CD8-positive, alpha-beta memory T cell (primary cell): Measurements from ENCODE around the gene ATXN7. TPM values are rescaled to one million over a fixed set of nuclear protein-coding genes. Genes with fewer than 3 reads are reported as not detected.

Source experiments
- CTCF ChIA-PET: fragments of 350-600 bp; sonication (Branson Sonifier 250); formaldehyde crosslinking; loops from one replicate; lab custom pipeline; 2021; ENCODE audit warnings: antibody characterized with exemption; lab: Charles Lee
- POLR2A ChIA-PET: fragments of 350-600 bp; sonication (Branson Sonifier 250); formaldehyde crosslinking; loops from one replicate; lab custom pipeline; 2021; ENCODE audit warnings: antibody characterized with exemption; lab: Charles Lee
- DNase-seq, 5 donors: peaks; one replicate each; pipeline versions ENCODE4 v3.0.0 to v3.0.0-alpha.2; 2020 to 2022; ENCODE audit warnings: mixed read lengths in 1 of 5
- H3K27ac ChIP-seq: one replicate; pipeline ENCODE4 v1.7.0; 2013; ENCODE audit warnings: low read depth, mild to moderate bottlenecking, low read length, moderate library complexity
- H3K27me3 ChIP-seq: 2 replicates; pipeline ENCODE4 v1.7.0; 2013; ENCODE audit warnings: low read length, mild to moderate bottlenecking; ENCODE audit not compliant: insufficient read depth, poor library complexity, severe bottlenecking
- H3K36me3 ChIP-seq: 2 replicates; pipeline ENCODE4 v1.7.0; 2013; ENCODE audit warnings: mild to moderate bottlenecking, low read length, moderate library complexity; ENCODE audit not compliant: insufficient read depth
- H3K4me1 ChIP-seq: 2 replicates; pipeline ENCODE4 v1.7.0; 2013; ENCODE audit warnings: mild to moderate bottlenecking, low read length, moderate library complexity; ENCODE audit not compliant: insufficient read depth
- H3K4me3 ChIP-seq: 2 replicates; pipeline ENCODE4 v1.7.0; 2013; ENCODE audit warnings: mild to moderate bottlenecking, low read length
- H3K9me3 ChIP-seq: 2 replicates; pipeline ENCODE4 v1.7.0; 2013; ENCODE audit warnings: mild to moderate bottlenecking, low read length
- H3K27ac Mint-ChIP-seq, 8 donors: one replicate each; pipeline ENCODE4 v1.8.0; 2020 to 2021; ENCODE audit warnings: mixed read lengths in 8 of 8, mild to moderate bottlenecking in 6 of 8, inconsistent platforms in 3 of 8, moderate library complexity in 3 of 8
- H3K27me3 Mint-ChIP-seq, 2 donors: one replicate each; pipeline ENCODE4 v1.8.0; 2020 to 2021; ENCODE audit warnings: mixed read lengths in 2 of 2, mild to moderate bottlenecking in 1 of 2, moderate library complexity in 1 of 2
- H3K36me3 Mint-ChIP-seq, 3 donors: one replicate each; pipeline ENCODE4 v1.8.0; 2020 to 2021; ENCODE audit warnings: mixed read lengths in 3 of 3, inconsistent platforms in 1 of 3, mild to moderate bottlenecking in 1 of 3
- H3K4me1 Mint-ChIP-seq, 3 donors: one replicate each; pipeline ENCODE4 v1.8.0; 2020 to 2021; ENCODE audit warnings: mixed read lengths in 3 of 3, inconsistent platforms in 1 of 3, mild to moderate bottlenecking in 1 of 3
- H3K4me3 Mint-ChIP-seq, 7 donors: one replicate each; pipeline ENCODE4 v1.8.0; 2020 to 2021; ENCODE audit warnings: mixed read lengths in 7 of 7, mild to moderate bottlenecking in 6 of 7, moderate library complexity in 4 of 7, inconsistent platforms in 2 of 7
- H3K9me3 Mint-ChIP-seq, 5 donors: one replicate each; pipeline ENCODE4 v1.8.0; 2020 to 2022; ENCODE audit warnings: mixed read lengths in 5 of 5, mild to moderate bottlenecking in 3 of 5, moderate library complexity in 2 of 5, inconsistent platforms in 1 of 5
- polyA plus RNA-seq: library from polyadenylated mRNA; unstranded; fragments of 300-500 nt; fragmentation: Illumina TruSeq; gene quantifications from one replicate; pipeline ENCODE4 v1.2.3, GENCODE V29; 2021
- total RNA-seq, 2 experiments: library from RNA; stranded (reverse); gene quantifications; one replicate each; pipeline ENCODE4 v1.2.3, GENCODE V29; 2021

Gene ATXN7
- total and polyA plus RNA-seq, 3 experiments from 2014 or later = 14.1 to 34.6 (median 33.9) TPM

- Histone ChIP-seq H3K4me3 (no peak overlapping the region), H3K36me3 (no peaks in the 10 kb centered on the region), H3K9me3 (no peaks in the 10 kb centered on the region), H3K27ac (no peak overlapping the region), H3K27me3 (no peaks in the 10 kb centered on the region), H3K4me1 (peaks cover 24% of the 10 kb centered on the region)
- no peak for DNase-seq
- ChIA-PET POLR2A (no interaction called here), CTCF (interaction anchor here (1.4 kb wide), 1 partner anchor 9 kb away, joined by 3 read pairs; no protein-coding TSS in a partner anchor)
- peaks cover 69 to 93% (median 89%) of the 10 kb centered on the region in 3 donors for H3K4me1 Mint-ChIP-seq
- H3K4me3 Mint-ChIP-seq = no peak overlapping the region
- H3K27ac Mint-ChIP-seq = peak overlapping the region in 1 of 8 donors; percentile 23
- no peaks in the 10 kb centered on the region for H3K9me3 Mint-ChIP-seq
- peaks cover 0 to 9% (median 4%) of the 10 kb centered on the region in 3 donors for H3K36me3 Mint-ChIP-seq
- H3K27me3 Mint-ChIP-seq = no peaks in the 10 kb centered on the region
Measured at GRCh38 chr3:63876260-63876659, 12.6 kb downstream of the ATXN7 start.

GRCh38 chr3:63877737-63878393 is 14.2 kb downstream of the ATXN7 start:
- H3K27ac Mint-ChIP-seq = peak overlapping the region in 7 of 8 donors; percentile 4 to 78 (median 28)

GRCh38 chr3:63878394-63879060 is 14.9 kb downstream of the ATXN7 start:
- H3K27ac Mint-ChIP-seq = peak overlapping the region; percentile 4 to 84 (median 33)
- CTCF ChIA-PET = no interaction called here

More at GRCh38 chr3:63877737-63878393, 14.2 kb downstream of the ATXN7 start:
- Histone ChIP-seq H3K36me3 (no peaks in the 10 kb centered on the region), H3K4me1 (peaks cover 24% of the 10 kb centered on the region), H3K4me3 (no peak overlapping the region), H3K9me3 (no peaks in the 10 kb centered on the region), H3K27me3 (no peaks in the 10 kb centered on the region), H3K27ac (no peak overlapping the region)
- CTCF ChIA-PET = no interaction called here
- no peaks in the 10 kb centered on the region for H3K27me3 Mint-ChIP-seq
- peaks cover 67 to 89% (median 87%) of the 10 kb centered on the region in 3 donors for H3K4me1 Mint-ChIP-seq
- POLR2A ChIA-PET = no interaction called here
- DNase-seq = no peak
- peaks cover 0 to 9% (median 4%) of the 10 kb centered on the region in 3 donors for H3K36me3 Mint-ChIP-seq
- no peak overlapping the region for H3K4me3 Mint-ChIP-seq
- no peaks in the 10 kb centered on the region for H3K9me3 Mint-ChIP-seq

GRCh38 chr3:63880653-63881052 is 17.0 kb downstream of the ATXN7 start:
- Histone ChIP-seq H3K27me3 (no peaks in the 10 kb centered on the region), H3K9me3 (no peaks in the 10 kb centered on the region), H3K36me3 (no peaks in the 10 kb centered on the region), H3K27ac (no peak overlapping the region), H3K4me3 (no peak overlapping the region), H3K4me1 (peaks cover 17% of the 10 kb centered on the region)
- Mint-ChIP-seq H3K27ac (peak overlapping the region in 4 of 8 donors; percentile 5 to 79 (median 32)), H3K4me1 (peaks cover 56 to 88% (median 78%) of the 10 kb centered on the region in 3 donors), H3K36me3 (peaks cover 0 to 7% (median 4%) of the 10 kb centered on the region in 3 donors), H3K9me3 (no peaks in the 10 kb centered on the region), H3K27me3 (no peaks in the 10 kb centered on the region), H3K4me3 (no peak overlapping the region)
- POLR2A ChIA-PET = no interaction called here
- DNase-seq = no peak
- CTCF ChIA-PET = no interaction called here

More at GRCh38 chr3:63878394-63879060, 14.9 kb downstream of the ATXN7 start:
- H3K4me1 ChIP-seq = peaks cover 24% of the 10 kb centered on the region
- no peak overlapping the region for H3K4me3 ChIP-seq
- Mint-ChIP-seq H3K36me3 (peaks cover 0 to 9% (median 4%) of the 10 kb centered on the region in 3 donors), H3K4me3 (peak overlapping the region in 2 of 7 donors; percentile 3 to 46), H3K9me3 (no peaks in the 10 kb centered on the region), H3K27me3 (no peaks in the 10 kb centered on the region), H3K4me1 (peaks cover 65 to 92% (median 87%) of the 10 kb centered on the region in 3 donors)
- no peak for DNase-seq
- H3K36me3 ChIP-seq = no peaks in the 10 kb centered on the region
- POLR2A ChIA-PET = no interaction called here
- no peaks in the 10 kb centered on the region for H3K27me3 ChIP-seq
- H3K9me3 ChIP-seq = no peaks in the 10 kb centered on the region
- no peak overlapping the region for H3K27ac ChIP-seq

GRCh38 chr3:63886858-63887257 is 23.2 kb downstream of the ATXN7 start:
- no peaks in the 10 kb centered on the region for H3K27me3 Mint-ChIP-seq
- DNase-seq = no peak

GRCh38 chr3:63891518-63891917 is 27.9 kb downstream of the ATXN7 start:
- Histone ChIP-seq H3K9me3 (no peaks in the 10 kb centered on the region), H3K27me3 (no peaks in the 10 kb centered on the region), H3K36me3 (no peaks in the 10 kb centered on the region), H3K27ac (no peak overlapping the region), H3K4me3 (no peak overlapping the region), H3K4me1 (peaks cover 8% of the 10 kb centered on the region)
- ChIA-PET POLR2A (no interaction called here), CTCF (no interaction called here)
- Mint-ChIP-seq H3K4me3 (no peak overlapping the region), H3K4me1 (peaks cover 35 to 80% (median 62%) of the 10 kb centered on the region in 3 donors), H3K36me3 (peaks cover 0 to 12% (median 9%) of the 10 kb centered on the region in 3 donors), H3K9me3 (no peaks in the 10 kb centered on the region), H3K27ac (no peak overlapping the region), H3K27me3 (no peaks in the 10 kb centered on the region)
- no peak for DNase-seq

More at GRCh38 chr3:63886858-63887257, 23.2 kb downstream of the ATXN7 start:
- Mint-ChIP-seq H3K4me3 (peak overlapping the region in 2 of 7 donors; percentile 18 to 27), H3K9me3 (no peaks in the 10 kb centered on the region), H3K27ac (peak overlapping the region in 7 of 8 donors; percentile 16 to 86 (median 70)), H3K4me1 (peaks cover 24 to 69% (median 59%) of the 10 kb centered on the region in 3 donors), H3K36me3 (peaks cover 0 to 10% (median 7%) of the 10 kb centered on the region in 3 donors)
- Histone ChIP-seq H3K9me3 (no peaks in the 10 kb centered on the region), H3K36me3 (no peaks in the 10 kb centered on the region), H3K27me3 (no peaks in the 10 kb centered on the region), H3K4me3 (no peak overlapping the region), H3K4me1 (no peaks in the 10 kb centered on the region), H3K27ac (no peak overlapping the region)
- ChIA-PET POLR2A (no interaction called here), CTCF (no interaction called here)

- H3K36me3 Mint-ChIP-seq = peaks cover 0 to 14% (median 9%) of the 10 kb centered on the region in 3 donors
- DNase-seq = no peak
- peaks cover 8% of the 10 kb centered on the region for H3K4me1 ChIP-seq
- peaks cover 32 to 76% (median 66%) of the 10 kb centered on the region in 3 donors for H3K4me1 Mint-ChIP-seq
- no peaks in the 10 kb centered on the region for H3K9me3 Mint-ChIP-seq
- H3K4me3 ChIP-seq = no peak overlapping the region
- H3K27ac Mint-ChIP-seq = peak overlapping the region in 3 of 8 donors; percentile 14 to 24 (median 15)
- CTCF ChIA-PET = interaction anchor here (1.2 kb wide), 1 partner anchor 23 kb away, joined by 4 read pairs; no protein-coding TSS in a partner anchor
- no peak overlapping the region for H3K27ac ChIP-seq
- H3K27me3 ChIP-seq = no peaks in the 10 kb centered on the region
- no peaks in the 10 kb centered on the region for H3K9me3 ChIP-seq
- H3K4me3 Mint-ChIP-seq = no peak overlapping the region
- POLR2A ChIA-PET = no interaction called here
- H3K27me3 Mint-ChIP-seq = no peaks in the 10 kb centered on the region
- no peaks in the 10 kb centered on the region for H3K36me3 ChIP-seq
Measured at GRCh38 chr3:63892773-63893352, 29.2 kb downstream of the ATXN7 start.
